Activated CD8-positive, alpha-beta memory T cell treated with anti-CD3 and anti-CD28 coated beads, Interleukin-2, amount 50 U/mL, for 4 hours (primary cell): ENCODE measurements around the gene ZC3H15.
"Not testable (repeated sequence)": the region's sequence is repeated elsewhere in the genome, so short reads cannot be mapped to it uniquely, and the experiment has no call there.

Experiments
- DNase-seq: peaks from one replicate; pipeline ENCODE4 v3.0.0-alpha.2; 2020

ZC3H15 gene

DNA sequence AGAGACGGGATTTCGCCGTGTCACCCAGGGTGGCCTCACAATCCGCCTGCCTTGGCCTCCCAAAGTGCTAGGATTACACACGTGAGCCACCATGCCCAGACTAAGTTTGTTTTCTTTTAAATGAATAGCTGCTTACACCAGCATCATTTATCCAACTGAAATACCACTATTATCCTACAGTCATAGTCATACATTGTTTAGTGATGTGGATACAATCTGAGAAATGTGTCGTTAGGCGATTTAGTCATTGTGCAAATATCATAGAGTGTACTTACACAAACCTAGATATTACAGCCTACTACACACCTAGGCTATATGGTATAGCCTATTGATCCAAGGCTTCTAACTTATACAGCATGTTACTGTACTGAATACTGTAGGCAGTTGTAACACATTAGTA lies 10.3 kb downstream of the ZC3H15 start:
- no peak for DNase-seq

DNA sequence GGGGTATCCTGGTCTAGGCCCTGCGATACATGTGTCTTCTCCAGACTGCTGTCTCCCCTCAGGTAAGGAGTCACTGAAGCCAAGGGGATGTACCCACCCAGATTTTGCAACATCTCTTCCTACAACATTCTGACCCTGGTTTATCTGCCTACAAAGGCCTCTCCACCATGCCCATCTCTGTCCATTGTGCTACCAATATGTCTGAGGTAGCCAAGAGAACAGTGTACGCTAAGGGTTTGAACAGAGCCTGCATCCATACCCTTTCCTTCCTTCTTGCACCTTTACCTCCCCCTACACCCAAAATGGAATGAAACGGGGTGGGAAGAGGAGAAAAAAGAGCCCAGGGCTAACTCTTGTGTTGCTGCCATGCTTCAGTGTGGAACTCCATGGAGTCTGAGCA lies 11.9 kb downstream of the ZC3H15 start:
- DNase-seq = no peak

DNA sequence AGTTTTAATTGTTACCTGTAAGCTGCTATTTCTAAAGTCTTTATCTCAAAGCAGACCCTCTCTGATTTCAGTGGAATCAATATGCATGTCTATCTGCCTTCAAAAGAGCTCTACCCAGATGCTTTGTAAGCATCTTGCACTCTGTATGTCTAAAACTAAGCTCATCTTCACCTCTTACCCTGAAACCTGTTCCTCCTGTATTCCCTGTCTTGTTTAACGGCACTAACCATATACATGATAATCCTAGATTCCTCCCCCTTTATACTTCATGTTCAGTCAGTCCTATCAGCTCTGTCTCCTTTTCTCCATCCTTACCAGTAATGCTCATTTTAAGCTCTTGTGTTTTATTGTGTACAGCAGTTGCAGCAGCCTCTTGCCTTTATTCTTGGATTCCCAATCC lies 12.8 kb downstream of the ZC3H15 start:
- no peak for DNase-seq

DNA sequence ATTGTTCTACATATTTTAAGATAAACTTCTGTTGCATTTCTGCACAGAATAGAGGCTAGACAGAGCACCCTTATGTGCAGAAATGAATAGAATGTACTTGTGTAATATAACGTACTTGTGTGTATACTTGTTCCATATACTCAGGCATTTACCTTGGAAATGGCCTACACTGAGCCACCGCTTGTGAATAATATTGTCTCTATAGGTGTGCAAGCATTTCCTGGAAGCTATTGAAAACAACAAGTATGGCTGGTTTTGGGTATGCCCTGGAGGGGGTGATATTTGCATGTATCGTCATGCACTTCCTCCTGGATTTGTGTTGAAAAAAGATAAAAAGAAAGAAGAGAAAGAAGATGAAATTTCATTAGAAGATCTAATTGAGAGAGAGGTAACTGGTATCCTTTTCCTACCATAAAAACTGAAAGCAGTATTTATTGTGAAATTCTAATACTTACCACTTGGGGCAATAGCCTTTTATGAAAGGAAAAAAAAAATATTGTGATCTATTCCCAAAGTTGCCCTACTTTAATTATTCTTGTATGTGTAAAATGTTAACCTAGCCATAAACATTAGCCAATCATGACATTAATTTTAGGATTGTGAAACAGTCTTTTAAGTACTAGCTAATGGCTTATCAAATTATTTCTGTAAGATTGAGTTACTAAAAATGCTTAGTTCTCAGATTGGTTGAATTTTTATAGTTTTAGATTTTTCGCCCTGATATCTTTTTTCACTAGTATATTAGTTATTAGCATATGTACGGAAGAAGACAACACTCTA lies 18.0 kb downstream of the ZC3H15 start:
- DNase-seq = no peak

GRCh38 chr2:186508263-186508662 lies 22.2 kb downstream of the ZC3H15 start:
- no peak for DNase-seq

- DNase-seq = no peak
These were observed 29.3 kb downstream of the ZC3H15 start for GRCh38 chr2:186515376-186515775.

DNA sequence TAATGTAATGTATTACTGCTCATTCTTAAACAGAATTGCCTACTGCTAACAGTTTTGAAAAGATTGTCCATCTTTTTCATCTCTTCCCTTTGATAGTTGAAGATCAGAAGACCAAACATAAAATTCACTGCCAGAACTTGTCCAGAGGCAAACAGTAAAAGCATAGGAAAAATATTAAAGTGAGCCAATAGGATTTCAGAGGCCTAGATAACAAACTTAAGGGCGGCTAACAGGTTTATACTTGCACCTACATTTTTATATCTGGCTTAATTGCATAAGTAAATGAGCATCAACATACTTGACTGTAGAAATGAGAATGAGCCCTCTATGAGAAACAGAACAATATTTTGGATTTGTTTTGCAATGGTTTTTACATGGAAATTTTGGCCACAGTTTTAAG lies 30.3 kb downstream of the ZC3H15 start:
- no peak for DNase-seq

DNA sequence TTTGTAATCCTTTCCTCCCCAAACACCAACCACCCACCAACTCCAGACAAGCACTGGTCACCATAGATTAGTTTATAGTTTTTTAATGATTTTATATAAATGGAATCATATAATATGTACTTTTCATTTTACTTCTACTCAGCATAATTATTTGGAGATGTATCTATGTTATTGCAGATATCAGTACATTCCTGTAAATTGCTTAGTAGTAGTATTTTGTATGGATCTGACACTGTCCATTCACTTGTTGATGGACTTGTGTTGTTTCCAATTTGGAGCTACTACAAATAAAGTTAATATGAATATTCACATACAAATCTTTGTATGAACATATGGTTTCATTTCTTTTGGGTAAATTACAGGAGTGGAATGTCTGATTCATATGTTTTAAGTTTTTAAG lies 31.0 kb downstream of the ZC3H15 start:
- no peak for DNase-seq

- DNase-seq = no peak
These were observed 32.2 kb downstream of the ZC3H15 start for GRCh38 chr2:186518291-186518690.

- DNase-seq = no peak
These were observed 32.9 kb downstream of the ZC3H15 start for GRCh38 chr2:186518945-186519344.

- DNase-seq = not testable (repeated sequence)
These were observed 35.6 kb downstream of the ZC3H15 start for GRCh38 chr2:186521570-186522153.

- DNase-seq = no peak
These were observed 36.4 kb downstream of the ZC3H15 start for GRCh38 chr2:186522450-186522849.

- DNase-seq = no peak
These were observed 37.7 kb downstream of the ZC3H15 start for GRCh38 chr2:186523791-186524190.

DNA sequence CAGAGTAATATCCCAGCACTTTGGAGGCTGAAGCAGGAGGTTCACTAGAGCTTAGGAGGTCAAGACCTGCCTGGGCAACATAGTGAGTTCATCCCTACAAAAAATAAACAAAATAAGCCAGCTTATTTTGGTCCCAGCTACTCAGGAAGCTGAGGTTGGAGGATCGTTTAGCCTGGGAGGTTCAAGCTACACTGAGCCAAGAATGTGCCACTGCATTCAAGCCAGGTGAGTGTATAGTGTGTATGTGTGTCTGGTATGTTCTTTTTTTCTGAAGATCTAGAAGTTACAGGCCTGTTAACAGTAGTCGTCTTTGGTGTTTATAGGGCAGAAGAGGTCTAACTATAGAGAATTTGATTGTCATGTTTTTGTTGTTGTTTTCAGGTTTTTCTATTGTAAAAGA lies 40.2 kb downstream of the ZC3H15 start:
- no peak for DNase-seq

- DNase-seq = no peak
These were observed 44.3 kb downstream of the ZC3H15 start for GRCh38 chr2:186530314-186530713.

GRCh38 chr2:186531257-186531775 lies 45.3 kb downstream of the ZC3H15 start:
- no peak for DNase-seq

GRCh38 chr2:186532891-186533290 lies 46.8 kb downstream of the ZC3H15 start:
- no peak for DNase-seq

DNA sequence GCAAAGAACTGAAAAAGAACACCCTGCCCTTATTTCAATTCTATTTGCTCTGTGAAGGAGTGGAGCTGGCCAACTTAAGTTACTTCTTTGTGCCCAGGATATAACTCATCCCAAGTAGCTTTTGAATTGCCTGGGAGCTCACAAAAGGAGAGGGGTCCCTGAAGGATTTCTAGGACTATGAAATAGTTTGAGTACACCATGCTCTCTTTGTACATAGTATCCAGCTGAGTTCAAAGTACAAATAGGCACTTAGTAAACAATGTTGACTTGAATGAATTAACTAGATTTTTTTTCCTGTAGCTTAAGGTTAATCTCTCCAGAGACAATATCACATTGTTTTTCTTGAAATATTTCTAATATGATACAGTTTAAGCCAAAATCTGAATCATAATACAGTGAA lies 47.7 kb downstream of the ZC3H15 start:
- DNase-seq = no peak

DNA sequence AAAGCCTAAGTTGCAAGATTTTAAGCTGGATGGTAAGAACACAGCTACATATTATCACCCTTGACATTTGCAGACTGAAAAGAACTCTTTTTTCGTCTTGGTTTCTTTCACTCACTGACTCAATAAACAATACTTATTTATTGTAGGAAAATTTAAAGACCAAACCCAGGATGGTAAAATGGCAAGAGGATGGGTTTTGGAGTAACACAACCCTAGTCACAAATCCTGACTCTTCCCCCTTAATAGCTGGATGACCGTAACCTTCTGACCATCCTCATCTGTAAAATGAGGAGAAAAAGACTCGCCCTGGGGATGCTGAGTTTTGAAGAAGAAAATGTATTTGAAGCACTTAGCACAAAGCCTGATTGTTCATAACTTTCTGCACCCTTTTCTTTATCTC lies 48.3 kb downstream of the ZC3H15 start:
- DNase-seq = no peak

- DNase-seq = no peak
These were observed 49.8 kb downstream of the ZC3H15 start for GRCh38 chr2:186535861-186536260.

DNA sequence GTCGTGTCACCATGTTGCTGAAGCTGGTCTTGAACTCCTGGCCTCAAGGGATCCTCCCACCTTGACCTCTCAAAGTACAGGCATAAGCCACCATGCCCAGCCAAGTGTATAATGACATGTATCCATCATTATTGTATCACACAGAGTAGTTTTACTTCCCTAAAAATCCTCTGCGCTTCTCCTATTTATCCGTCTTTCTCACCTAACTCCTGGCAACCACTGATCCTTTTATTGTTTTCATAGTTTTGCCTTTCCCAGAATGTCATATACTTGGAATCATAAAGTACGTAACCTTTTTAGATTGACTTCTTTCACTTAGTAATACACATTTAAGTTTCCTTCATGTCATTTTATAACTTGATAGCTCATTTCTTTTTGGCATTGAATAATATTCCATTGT lies 51.0 kb downstream of the ZC3H15 start:
- DNase-seq = no peak

DNA sequence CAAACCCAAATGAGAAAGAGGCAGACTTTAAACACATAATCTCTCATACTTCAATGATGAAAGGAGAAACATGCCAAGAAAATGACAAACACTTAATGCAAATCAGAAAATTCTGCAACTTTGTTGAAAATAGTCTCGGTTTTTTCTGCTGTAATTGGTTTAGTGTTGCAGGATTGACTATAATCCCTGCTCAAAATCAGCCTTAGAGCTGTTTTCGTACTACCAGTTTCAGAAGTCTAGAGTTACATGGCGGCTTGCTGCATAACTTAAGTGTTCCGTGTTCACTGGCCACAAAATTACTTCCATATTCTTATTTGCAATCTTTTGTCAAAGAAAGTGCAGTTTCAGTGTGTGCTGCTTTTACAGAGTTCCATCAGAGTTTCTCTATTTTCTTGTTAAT lies 54.9 kb downstream of the ZC3H15 start:
- no peak for DNase-seq

DNA sequence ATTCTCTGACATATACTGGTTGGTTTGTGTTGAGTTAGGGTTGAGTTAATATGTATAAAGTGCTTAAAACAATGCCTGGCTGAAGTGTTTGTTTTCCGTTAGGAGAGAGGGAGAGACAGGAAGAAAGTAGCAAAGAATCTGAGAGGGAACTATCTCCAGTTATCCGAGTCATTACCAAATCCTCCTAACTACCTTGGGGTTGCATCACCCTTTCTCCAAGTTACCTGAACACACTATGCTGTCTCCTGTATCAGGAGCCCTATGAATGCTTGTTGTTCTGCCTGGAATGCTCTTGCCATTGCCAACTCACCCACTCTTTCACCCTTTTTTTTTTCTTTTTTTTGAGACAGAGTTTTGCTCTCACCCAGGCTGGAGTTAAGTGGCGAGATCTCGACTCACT lies 55.9 kb downstream of the ZC3H15 start:
- no peak for DNase-seq

DNA sequence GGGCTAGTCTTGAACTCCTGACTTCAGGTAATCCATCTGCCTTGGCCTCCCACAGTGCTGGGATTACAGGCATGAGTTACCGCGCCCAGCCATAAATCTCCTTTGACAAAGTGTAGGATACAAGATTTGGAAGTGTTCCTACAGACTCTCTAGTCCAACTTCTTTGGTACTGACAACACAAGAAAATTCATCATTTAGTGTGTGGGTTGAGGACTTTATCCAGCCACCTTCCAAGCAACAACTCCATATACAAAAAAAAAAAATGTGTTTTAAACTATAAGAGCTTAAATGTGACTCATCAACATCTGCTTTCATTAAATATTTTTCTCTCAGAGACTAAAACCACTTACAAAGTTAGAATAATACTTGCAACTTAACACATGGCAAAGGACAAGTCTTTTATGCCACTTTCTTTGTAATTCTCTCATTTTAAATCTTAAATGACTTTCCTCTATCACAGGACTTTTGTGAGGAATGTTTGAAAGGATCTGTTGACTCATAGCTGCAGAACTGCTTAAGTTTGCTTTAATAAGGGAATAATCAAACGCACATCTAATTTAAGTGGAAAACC lies 57.6 kb downstream of the ZC3H15 start:
- no peak for DNase-seq
